Activated T-cell treated with anti-CD3 and anti-CD28 coated beads for 24 hours (primary cell): ENCODE data around the gene ITSN1.
"Not testable (repeated sequence)": the region's sequence is repeated elsewhere in the genome, so short reads cannot be mapped to it uniquely, and the experiment has no call there.

Source experiments
- DNase-seq: peaks from one replicate; pipeline ENCODE4 v3.0.0-alpha.2; 2020; ENCODE audit warnings: low read depth

Gene ITSN1

DNA sequence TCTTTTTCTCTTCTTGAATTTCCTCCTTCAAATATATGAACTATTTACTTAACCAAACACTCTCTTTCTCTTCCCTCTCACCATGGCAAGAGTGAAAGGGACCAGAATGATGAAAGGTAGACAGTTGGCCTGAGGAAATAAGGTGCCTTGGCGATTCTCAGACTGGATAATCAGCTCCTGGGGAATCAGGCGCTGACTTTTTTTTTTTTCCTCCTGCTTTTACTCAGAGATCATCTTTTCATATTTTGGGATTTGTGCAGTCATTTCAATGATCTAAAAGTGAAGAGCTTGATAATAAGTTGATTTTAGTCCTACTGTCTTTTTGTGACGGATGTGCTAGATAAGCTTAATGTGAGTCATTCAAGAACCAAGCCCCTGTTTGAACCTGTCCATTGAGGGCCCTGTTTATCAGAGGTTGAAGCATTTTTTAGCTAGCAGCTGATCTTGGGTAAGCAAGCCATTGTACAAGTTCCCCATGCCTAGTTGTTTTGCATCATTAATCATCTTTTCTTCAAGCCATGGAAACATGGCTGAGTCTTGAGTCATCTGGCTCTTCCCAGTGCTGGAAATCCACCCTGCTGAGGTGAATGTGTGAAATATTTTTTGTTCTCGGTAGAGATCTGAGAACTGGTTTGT is 40.8 kb downstream of the ITSN1 start:
- DNase-seq = no peak

DNA sequence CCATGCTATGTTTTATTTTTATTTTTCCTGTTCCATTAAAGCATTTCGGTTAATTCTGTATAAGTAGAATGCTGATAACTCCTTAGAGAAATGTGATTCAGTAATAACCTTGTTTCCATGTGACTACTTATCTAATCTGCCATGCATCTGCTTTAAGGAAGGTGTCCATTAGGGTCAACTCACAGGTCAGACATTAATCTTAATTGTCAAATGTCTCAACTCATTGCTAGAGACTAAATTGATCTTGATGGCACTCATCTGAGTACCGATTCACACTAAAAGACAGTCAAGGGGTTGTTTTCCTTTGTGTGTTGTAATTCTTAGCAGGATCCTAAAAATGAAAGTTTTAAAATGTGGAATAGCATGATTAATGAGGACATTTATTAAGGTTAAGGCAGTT is 41.8 kb downstream of the ITSN1 start:
- no peak for DNase-seq

- DNase-seq = no peak
Observed at GRCh38 chr21:33684923-33685560, 42.7 kb downstream of the ITSN1 start.

DNA sequence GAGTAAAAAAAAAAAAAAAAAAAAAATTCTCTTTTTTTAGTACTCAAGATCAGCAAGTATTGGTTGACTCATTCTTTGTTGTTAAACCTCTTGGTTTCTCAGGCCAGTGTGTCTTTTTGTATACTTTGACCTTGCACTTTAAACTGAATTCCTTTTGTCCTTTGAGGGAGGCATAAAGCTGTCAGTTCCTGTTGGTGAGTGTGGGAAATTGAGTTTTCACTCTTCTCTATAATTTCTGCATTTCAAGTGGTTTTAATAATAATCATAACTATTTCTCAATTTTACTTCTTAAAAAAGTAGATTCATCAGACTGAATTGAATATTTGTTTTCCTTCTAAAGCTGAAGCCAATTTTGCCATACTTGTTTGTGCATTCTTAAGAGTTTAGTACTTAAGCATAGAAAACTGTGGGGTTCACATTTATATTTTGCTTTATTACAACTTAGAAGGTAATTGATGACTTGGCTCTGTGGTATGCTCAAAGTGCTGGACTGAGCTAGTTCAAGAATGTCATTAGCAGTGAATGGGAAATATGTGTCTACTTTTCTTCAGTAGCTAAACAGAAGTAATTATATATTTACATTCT is 43.4 kb downstream of the ITSN1 start:
- DNase-seq = no peak

DNA sequence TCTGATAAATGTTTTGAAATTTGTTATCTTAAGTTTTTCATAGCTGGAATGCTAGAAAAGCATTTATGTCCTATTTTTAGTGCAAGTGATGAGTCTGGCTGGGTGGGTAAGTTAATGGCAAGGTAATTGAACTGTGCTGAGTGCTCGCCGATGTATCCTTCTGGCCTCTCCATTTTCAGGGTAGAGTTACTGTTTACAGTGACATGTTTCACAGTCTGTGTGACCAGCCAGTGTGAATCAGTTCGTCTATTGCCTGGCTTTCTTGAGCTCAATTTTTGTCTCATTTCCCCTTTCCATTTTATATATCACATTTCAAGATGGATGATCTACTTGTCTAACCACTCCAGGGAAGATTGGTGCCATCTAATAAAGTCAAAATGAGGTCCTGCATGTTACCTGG is 44.1 kb downstream of the ITSN1 start:
- DNase-seq = no peak

GRCh38 chr21:33687634-33688033 is 45.3 kb downstream of the ITSN1 start:
- DNase-seq = no peak

- DNase-seq = no peak
Observed at GRCh38 chr21:33688353-33688752, 46.1 kb downstream of the ITSN1 start.

- no peak for DNase-seq
Observed at GRCh38 chr21:33690874-33691273, 48.6 kb downstream of the ITSN1 start.

DNA sequence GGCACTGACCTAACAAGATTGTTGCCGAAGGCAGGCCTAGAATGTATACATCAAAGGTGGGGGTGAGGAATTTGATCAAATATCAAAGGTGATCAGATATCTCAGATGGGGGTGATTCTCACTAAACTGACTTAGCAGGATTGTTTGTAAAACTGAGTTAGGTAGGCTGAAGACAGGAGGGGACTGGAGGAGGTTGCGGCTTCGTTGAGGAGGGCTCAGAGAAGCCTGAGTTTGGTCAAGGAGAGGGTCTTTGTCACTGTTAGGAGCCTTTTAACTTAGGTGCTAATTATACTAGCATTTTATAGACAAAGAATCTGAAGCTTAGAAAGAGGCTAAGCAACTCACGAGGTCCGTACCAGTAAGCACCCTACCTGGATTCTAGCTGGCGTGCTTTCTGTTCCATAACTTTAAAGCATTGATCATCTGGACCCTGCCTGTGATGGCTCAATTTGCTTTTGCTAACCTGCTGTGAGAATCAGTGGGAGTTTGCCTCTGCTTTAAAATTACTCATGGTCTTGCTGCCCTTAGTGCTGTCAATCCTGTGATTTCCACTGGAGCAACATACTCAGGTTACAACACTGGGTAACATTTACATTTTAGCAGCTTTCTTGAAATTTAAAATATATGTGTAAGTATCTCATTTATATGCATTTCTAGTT is 49.8 kb downstream of the ITSN1 start:
- DNase-seq = no peak

DNA sequence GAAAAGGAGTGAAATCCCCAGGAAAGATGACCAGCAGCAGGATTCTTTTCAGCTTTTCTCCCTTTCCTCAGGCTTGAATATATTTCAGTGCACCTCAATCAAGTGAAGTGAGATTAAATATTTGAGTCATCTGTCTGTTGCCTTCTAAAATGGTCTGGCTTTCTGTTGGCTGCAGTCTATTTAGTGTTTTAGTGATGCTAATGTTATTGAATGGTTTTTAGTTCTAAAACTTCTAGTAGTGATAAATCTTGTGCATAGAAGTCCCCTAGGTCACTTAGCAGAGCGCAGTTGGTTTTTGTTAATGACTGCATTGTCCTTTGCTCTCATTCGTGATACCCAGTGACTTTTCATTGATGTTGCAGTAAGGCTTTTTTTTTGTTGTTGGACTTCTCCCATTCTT is 53.5 kb downstream of the ITSN1 start:
- no peak for DNase-seq

DNA sequence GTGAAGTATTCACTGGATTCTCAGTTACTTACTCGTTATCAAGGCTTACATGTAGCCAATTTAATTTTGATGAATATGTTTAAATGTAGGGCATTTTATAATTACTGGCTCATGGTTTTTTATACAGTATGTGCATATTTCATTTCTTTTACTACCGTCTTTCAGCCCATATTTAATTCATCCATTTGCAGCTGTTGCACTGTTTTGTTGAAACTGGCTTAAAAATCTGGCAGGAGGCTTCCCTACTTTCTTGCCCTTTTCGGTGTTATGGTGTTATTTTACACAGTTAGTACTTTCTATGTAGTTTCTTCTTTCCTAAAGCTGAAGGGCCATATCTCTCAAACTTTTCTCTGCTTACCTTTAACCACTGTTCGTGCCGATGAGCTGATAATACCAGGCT is 54.2 kb downstream of the ITSN1 start:
- no peak for DNase-seq

- DNase-seq = no peak
Observed at GRCh38 chr21:33698087-33698860, 56.0 kb downstream of the ITSN1 start.

DNA sequence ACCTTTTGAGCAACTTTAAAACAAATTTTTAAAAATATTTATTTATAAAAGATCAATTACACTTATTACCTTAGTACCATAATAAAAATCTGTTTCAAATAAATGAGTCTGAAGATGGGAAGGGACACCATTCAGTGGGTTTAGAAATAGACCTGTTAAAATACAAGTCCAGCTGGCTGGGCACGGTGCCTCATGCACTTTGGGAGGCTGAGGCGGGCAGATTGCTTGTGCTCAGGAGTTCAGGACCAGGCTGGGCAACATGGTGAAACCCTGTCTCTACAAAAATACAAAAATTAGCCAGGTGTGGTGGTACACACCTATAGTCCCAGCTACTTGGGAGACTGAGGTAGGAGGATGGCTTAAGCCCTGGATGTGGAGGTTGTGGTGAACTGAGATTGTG is 57.0 kb downstream of the ITSN1 start:
- no peak for DNase-seq

DNA sequence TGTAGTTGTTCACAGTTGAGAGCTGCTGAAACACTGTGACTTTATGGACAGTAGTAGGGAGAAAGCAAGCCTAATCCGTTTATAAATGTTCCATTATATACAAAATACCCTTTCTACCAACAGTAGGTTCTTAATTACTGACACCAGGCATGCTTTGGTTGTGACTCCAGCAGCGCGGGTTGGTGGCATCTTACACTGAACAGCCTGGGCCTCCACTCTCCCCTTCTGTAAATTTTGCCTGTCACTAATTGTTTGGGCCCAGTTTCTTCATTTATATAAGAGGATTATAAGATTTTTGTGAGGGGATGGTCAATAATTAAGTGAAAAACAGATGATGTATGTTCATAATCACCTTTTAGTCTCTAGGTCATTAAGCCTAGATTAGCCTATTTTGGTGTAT is 58.2 kb downstream of the ITSN1 start:
- DNase-seq = no peak

DNA sequence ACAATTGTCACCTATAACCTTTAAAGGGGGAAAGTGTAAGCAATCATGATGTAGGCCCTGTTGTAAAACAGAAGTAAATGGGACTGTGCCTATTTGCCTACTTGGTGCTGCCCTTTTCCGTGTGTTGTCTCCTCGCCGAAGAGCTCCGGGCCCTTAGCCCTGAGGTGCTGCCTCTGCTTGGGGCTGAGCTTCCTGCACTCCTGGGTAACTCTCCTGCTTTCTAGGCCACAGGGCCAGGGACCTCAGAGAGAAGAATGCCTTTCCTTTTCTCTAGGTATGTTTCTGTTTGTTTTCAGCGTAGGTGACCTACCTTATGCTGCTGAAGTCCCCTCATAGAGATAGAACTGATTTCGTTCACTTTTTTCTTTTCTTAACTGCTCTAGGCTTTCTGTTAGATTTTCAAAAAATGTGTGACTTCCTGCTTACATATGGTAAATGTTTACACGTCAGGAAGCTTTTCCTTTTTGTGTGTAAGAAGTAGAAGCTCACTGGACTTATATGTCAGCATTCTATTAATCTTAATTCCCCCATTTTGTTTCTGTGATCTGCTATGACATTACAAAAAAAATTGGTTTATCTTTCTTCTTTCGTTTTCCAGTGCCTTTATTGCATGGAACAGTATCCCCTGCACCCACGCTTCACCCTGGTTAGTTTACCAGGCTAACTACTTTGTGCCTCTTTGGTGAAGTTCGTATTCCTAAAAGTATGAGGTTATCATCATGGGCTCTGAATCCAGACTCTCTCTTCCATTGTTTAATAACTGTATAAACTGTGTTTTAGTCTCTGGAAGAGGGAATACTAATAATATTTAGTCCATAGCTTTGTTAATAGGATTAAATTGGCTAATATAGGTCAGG is 61.7 kb downstream of the ITSN1 start:
- no peak for DNase-seq

DNA sequence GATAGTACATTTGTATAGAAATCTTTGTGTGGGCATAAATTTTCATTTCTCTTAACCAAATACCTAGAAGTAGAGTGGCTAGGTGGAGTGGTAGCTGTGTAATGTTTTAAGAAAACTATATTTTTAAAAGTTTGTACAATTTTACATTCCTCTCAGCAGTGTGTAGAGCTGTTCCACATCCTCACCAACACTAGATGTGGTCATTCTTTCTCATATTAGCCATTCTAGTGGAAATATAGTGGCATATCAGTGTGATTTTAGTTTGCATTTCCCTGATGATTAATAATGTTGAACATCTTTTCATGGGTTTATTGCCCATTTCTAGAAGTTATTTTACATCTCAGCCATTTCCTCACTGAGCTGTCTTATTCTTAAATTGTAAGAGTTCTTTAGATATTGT is 65.5 kb downstream of the ITSN1 start:
- DNase-seq = no peak

GRCh38 chr21:33708874-33709273 is 66.6 kb downstream of the ITSN1 start:
- no peak for DNase-seq

GRCh38 chr21:33712022-33712803 is 69.9 kb downstream of the ITSN1 start:
- no peak for DNase-seq

DNA sequence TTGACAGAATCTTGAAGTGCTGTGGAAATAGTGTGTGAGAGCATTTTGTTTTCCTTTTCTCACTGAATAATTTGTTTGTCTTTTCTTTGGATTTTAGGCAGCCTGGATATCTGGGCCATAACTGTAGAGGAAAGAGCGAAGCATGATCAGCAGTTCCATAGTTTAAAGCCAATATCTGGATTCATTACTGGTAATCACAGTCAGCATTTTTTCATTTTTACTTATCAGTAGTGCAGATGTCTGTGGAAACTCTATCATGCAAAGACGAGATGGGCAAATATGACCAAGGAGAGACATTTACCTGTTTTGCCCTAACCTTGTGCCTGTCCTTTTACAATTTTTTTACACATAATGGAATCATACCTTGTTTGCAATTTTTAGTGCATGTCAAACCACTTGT is 78.8 kb downstream of the ITSN1 start:
- no peak for DNase-seq

DNA sequence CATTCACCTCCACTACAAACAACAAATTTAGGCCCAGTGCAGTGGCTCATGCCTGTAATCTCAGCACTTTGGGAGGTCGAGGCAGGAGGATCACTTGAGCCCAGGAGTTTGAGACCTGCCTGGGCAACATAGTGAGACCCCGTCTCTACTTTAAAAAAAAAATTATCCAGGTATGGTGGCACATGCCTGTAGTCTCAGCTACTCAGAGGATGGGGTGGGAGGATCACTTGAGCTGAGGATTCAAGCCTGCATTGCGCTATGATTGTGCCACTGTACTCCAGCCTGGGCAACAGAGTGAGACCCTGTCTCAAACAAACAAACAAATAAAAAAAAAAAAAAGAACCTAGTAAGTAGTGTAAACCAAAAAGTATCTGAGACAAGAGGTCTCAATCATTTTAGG is 86.8 kb downstream of the ITSN1 start:
- DNase-seq = not testable (repeated sequence)

DNA sequence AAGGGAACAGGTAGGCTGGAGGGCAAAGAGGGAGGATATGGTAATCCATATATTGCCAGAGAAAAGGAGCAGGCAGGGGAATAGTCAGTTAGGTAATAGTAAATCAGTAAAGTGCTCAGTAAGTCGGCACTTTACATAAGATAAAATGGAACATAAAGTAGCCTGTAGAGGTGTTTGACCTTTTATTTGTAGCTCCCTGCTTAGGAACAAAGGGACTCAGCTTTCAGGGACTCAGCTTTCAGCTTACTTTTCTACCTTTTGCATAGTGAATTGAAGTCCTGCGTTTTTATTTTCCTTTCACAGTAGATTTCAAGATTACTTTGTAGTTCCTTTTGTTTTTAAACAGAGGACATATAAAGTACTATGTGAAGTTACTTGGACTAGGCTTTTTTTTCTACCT is 87.3 kb downstream of the ITSN1 start:
- DNase-seq = no peak
